ENCODE data around the gene TMEM154. TPM values are rescaled to one million over a fixed set of nuclear protein-coding genes. Genes with fewer than 3 reads are reported as not detected.

Gene TMEM154
- total RNA-seq, 1 experiment from 2014 or later: 1.3 TPM

Other genes starting within 250 kb of the TMEM154 start
- 10.0 and 17.9 TPM in 2 replicates for gene FBXW7, start 143.9 kb downstream of the TMEM154 start, total RNA-seq (2014; rRNA removed; shearing (Covaris generic))
- 0.16 and 0.60 TPM in 2 replicates for gene TIGD4, start 99.7 kb upstream of the TMEM154 start, total RNA-seq (2014; rRNA removed; shearing (Covaris generic))
- gene ARFIP1, start 100.0 kb upstream of the TMEM154 start, total RNA-seq (2014; rRNA removed; shearing (Covaris generic)): 39.9 and 58.4 TPM in 2 replicates

Measured in H4 (cell line).